IPS-11a (cell line): ENCODE results near the gene PSD.
A peak's percentile ranks its signal among the peaks of the same experiment; 100 is the strongest.

Source experiments
- H3K4me3 ChIP-seq: one replicate; pipeline ENCODE4 v1.5.1; 2013; ENCODE audit warnings: low read depth, low read length, control low read depth

The PSD gene

GRCh38 chr10:102405632-102406031, 13.0 kb downstream of the PSD start:
- no peak overlapping the region for H3K4me3 ChIP-seq

GRCh38 chr10:102405108-102405571, 13.4 kb downstream of the PSD start:
- H3K4me3 ChIP-seq, result no peak overlapping the region

DNA sequence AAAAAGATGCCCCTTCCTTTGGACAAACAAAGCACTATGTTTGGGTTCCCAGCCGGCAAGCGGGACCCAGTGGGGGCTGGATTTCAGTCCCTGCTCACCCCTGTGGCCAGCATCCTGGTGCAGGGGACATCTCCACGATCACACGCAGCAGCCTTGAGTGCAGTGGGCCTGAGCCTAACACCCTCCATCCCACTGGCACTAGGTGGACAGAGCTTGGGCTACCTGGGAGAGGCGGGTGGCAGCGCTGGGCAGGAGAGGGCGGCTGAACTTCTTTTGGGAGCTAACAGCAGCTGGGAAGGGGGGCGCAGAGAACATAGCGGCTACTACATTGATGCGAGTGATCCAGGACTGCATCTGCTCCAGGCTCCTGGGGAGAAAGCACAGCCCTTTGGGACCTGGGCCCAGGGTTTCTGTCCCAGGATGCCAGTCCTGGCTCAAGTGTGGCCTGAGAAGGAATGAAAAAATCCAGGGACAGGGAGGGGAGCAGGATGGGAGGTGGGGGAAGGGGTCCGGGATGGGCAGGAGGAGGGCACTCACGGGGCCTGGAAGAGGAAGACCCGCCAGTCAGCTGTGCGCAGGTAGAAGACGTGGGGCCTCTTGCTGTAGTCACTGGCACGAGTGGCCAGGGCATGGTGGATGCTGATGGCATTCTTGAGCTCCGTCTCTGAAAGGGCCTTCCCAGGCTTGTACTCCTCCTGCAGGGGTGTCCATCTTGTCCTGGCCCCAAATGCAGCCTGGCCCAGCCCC, 14.1 kb downstream of the PSD start:
- no peak overlapping the region for H3K4me3 ChIP-seq

DNA sequence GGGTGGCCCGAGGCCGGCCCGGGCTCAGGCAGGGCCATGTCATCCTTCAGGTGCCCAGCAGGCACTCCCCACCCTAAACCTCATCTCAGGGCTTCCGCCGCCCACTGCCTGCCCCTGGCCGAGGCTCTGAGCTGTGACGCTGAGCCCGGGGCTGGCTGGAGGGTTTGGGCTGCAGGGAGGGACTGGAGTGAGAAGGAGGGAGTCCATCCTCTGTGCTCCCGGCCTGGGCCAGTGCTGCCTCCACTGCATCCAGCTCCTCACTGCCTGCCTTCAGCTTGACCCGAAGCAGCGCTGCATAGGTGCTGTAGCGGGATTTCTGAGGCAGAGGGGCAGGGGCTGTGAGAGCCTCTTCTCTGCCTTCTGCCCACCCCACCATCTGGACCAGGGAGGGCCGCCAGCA, 15.5 kb downstream of the PSD start:
- H3K4me3 ChIP-seq, result no peak overlapping the region

DNA sequence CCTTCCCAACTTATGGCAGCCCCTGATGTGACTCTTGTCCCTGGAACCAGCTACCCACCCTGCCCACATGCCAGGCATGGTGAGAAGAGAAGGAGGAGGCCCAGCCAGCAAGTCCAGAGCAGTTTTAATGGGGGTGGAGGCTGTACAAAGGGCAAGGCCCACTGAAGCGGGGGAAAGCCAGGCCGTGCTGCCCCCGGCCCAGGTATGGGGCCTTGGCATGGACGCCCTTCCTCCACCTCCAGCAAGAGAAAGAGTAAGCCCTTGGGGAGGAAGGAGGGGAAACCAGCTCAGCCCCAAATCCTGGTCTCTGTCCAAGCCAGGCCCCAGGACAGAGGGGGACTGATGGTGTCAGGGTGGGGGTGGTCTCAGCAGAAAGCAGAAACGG, 16.1 kb downstream of the PSD start:
- H3K4me3 ChIP-seq, result no peak overlapping the region

DNA sequence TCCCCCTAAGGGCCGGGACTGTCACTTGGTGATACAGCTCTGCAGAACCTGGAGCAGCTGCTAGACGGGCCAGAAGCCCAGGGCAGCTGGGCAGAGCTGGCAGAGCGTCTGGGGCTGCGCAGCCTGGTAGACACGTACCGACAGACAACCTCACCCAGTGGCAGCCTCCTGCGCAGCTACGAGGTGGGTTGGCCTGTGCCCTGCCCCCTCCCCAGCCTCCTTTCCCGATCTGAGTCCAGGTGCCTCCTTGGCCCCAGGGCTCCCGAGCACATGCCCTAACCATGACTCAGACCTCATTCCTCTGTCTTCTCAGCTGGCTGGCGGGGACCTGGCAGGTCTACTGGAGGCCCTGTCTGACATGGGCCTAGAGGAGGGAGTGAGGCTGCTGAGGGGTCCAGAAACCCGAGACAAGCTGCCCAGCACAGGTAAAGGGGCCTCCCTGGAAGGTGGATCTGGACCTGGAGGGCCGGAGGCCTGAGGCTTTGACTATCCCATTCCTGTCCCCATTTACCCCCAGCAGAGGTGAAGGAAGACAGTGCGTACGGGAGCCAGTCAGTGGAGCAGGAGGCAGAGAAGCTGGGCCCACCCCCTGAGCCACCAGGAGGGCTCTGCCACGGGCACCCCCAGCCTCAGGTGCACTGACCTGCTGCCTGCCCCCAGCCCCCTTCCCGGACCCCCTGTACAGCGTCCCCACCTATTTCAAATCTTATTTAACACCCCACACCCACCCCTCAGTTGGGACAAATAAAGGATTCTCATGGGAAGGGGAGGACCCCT, 16.7 kb downstream of the PSD start:
- no peak overlapping the region for H3K4me3 ChIP-seq

GRCh38 chr10:102401342-102401654, 17.3 kb downstream of the PSD start:
- no peak overlapping the region for H3K4me3 ChIP-seq

DNA sequence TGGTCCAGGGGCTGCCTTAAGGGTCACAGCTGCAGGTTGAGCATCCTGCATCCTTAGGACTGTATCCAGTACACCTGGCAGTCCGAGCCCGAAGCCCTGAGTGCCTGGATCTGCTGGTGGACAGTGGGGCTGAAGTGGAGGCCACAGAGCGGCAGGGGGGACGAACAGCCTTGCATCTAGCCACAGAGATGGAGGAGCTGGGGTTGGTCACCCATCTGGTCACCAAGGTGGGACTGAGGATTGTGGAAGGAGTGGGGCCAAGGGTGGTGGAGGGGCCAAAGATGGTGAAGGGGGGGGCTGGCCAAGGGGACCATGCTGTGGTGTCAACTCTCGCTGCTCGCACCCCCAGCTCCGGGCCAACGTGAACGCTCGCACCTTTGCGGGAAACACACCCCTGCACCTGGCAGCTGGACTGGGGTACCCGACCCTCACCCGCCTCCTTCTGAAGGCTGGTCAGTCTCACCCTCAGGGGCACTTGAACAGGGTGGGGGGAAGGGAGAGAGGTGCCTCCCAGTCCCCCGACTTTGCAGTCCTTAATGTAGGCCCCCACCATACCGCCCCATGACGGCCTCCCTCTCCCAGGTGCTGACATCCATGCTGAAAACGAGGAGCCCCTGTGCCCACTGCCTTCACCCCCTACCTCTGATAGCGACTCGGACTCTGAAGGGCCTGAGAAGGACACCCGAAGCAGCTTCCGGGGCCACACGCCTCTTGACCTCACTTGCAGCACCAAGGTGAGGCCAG, 17.8 kb downstream of the PSD start:
- H3K4me3 ChIP-seq, result no peak overlapping the region

DNA sequence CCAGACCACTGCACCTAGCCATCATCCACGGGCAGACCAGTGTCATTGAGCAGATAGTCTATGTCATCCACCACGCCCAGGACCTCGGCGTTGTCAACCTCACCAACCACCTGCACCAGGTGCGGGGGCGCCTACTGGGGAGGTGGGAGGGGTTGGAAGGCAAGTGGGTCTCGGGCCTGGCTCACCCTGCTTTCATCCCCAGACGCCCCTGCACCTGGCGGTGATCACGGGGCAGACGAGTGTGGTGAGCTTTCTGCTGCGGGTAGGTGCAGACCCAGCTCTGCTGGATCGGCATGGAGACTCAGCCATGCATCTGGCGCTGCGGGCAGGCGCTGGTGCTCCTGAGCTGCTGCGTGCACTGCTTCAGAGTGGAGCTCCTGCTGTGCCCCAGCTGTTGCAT, 18.5 kb downstream of the PSD start:
- H3K4me3 ChIP-seq, result no peak overlapping the region

GRCh38 chr10:102399217-102400021, 19.2 kb downstream of the PSD start:
- peak overlapping the region; percentile 10 for H3K4me3 ChIP-seq

DNA sequence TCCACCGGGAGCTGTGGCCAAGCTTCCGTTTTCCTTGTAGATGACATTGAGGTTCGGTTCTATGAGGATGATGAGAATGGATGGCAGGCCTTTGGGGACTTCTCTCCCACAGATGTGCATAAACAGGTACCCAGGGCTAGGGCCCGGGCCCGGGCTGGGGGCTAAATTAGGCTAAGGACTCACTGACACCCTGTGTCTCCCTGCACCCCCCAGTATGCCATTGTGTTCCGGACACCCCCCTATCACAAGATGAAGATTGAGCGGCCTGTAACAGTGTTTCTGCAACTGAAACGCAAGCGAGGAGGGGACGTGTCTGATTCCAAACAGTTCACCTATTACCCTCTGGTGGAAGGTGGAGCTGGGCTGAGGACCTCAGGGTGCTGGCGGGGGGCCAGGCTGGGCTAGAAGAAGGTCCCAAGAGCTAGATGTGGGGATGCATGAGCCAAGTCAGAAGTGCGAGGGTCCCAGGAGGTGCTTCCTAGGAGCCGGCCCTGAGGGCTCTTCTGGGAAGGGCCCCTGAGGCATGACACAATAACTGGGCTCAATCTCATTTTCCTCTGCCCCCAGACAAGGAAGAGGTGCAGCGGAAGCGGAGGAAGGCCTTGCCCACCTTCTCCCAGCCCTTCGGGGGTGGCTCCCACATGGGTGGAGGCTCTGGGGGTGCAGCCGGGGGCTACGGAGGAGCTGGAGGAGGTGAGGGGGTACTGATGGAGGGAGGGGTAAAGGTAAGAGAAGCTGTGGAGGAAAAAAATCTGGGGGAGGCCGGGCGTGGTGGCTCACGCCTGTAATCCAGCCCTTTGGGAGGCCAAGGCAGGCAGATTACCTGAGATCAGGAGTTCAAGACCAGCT, 20.2 kb downstream of the PSD start:
- no peak overlapping the region for H3K4me3 ChIP-seq

DNA sequence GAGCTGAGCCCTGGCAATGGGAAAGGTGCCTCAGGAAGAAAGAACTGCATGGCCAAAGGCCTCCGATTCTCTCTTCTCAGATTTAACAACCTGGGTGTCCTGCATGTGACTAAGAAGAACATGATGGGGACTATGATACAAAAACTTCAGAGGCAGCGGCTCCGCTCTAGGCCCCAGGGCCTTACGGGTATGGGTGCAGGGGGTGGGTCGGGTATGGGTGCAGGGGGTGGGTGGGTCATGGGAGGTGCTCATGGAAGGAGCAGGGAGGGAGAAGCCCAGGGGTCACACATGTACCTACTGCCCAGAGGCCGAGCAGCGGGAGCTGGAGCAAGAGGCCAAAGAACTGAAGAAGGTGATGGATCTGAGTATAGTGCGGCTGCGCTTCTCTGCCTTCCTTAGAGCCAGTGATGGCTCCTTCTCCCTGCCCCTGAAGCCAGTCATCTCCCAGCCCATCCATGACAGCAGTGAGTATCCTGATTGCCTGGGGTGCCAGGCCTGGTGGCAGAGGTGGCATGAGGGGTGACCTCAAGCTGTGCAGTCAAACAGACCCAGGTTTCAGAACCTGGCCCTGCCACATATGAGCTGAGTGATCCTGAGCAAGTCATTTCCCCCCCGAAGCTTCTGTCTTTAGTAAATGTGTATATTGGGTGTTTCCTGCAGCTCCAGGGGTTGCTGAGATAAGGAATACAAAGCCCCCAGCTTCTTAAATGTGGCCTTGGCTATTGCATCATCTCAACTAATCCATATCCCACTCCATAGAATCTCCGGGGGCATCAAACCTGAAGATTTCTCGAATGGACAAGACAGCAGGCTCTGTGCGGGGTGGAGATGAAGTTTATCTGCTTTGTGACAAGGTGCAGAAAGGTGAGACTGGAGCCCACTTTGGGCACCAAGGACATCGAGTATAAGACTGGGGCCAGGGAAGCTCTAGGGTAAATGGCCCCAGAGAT, 21.1 kb downstream of the PSD start:
- H3K4me3 ChIP-seq, result no peak overlapping the region

DNA sequence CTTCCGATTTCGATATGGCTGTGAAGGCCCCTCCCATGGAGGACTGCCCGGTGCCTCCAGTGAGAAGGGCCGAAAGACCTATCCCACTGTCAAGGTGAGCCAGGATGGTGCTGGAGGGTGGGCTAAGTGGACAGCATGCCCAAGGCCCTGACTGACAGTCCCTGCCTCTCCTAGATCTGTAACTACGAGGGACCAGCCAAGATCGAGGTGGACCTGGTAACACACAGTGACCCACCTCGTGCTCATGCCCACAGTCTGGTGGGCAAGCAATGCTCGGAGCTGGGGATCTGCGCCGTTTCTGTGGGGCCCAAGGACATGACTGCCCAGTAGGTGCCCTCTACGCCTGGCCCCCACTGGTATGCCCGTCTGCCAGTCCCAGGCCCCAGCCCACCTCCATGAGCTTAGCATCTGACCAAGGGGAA, 21.8 kb downstream of the PSD start:
- H3K4me3 ChIP-seq, result no peak overlapping the region

- H3K4me3 ChIP-seq, result peak overlapping the region; percentile 69
Measured at GRCh38 chr10:102396317-102396650, 22.3 kb downstream of the PSD start.

- H3K4me3 ChIP-seq, result peak within 1 kb of the TSS; percentile 69
Measured at GRCh38 chr10:102395400-102396316, 22.9 kb downstream of the PSD start, which contains the start of gene NFKB2. TSS of gene NFKB2 (plus strand) at chr10:102395705. CDS start at chr10:102395960, 255 bp downstream.

DNA sequence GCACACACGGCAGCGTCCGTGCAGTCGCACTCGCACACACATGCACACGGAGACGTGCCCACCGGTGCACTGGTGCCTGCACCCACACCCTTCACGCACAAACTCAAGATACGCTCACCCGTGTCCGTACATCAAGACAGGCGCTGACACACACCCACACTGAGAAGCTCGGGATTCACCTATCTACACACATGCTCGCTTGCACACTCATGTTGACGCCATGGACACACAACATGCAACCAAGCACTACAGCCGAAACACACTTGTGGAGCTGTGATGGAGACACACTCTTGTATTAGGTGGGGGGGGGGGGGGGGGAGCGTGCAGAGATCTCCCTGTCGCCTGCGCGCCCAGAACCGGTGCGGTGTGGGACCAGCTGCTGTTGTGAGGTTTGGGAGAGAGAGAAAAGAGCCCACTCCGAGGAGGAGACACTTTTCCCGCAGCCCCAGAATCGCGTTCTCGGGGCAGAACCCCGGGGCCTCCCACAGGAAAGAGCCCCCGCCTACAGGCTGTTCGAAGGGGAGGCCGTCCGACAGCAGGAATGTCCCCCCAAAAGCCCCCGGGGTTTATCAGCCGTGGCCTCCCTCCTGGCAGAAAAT, 23.7 kb downstream of the PSD start:
- H3K4me3 ChIP-seq, result peak overlapping the region; percentile 69

GRCh38 chr10:102394079-102394800, 24.3 kb downstream of the PSD start:
- peak overlapping the region; percentile 69 for H3K4me3 ChIP-seq
